Transverse colon (tissue), 4 donors: ENCODE data around the gene KRTAP5-9.

Experiments
- EP300 ChIP-seq: sonication (generic); formaldehyde crosslinking; IDR thresholded peaks from one replicate; pipeline ENCODE4 v1.6.1; 2017; ENCODE audit warnings: antibody characterized with exemption, low read depth
- POLR2A ChIP-seq: fragments of 450-650 bp; IDR thresholded peaks from one replicate; pipeline ENCODE4 v1.6.1; 2016; ENCODE audit warnings: antibody characterized with exemption, mild to moderate bottlenecking, moderate library complexity
- POLR2AphosphoS5 ChIP-seq, 3 donors: sonication (generic); formaldehyde crosslinking; IDR thresholded peaks; one replicate each; pipeline ENCODE4 v1.6.1; 2016; ENCODE audit warnings: antibody characterized with exemption in 3 of 3
- TF ChIP-seq, protein P1 (sequence below), 5 experiments: fragments of 200-600 bp in 3 of 5; fragments of 450-650 bp in 2 of 5; sonication (generic) in 3 of 5; IDR thresholded peaks; 1 replicate in 2 of 5; 2 replicates in 3 of 5; pipeline ENCODE4 v1.5.1; 2016 to 2017; ENCODE audit warnings: antibody characterized with exemption in 5 of 5, inconsistent platforms in 3 of 5, mild to moderate bottlenecking in 2 of 5, moderate library complexity in 1 of 5

DNA sequence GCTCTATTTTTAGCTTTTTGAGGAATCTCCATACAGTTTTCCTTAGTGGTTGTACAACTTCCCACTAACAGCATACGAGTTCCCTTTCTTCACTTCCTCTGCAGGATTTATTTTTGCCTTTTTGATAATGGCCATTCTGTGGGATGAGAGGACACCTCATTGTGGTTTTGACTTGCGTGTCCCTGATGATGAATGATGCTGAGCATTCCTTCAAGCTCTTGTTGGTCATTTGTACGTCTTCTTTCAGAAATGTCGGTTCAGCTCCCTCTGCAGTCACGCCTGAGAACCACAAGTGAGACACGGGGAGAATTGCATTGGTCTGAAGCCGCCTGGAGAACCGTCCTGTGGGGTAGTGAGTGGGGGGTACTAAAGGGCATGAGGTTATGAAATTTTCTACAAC is 15.2 kb downstream of the KRTAP5-9 start:
- TF ChIP-seq, protein P1, sequence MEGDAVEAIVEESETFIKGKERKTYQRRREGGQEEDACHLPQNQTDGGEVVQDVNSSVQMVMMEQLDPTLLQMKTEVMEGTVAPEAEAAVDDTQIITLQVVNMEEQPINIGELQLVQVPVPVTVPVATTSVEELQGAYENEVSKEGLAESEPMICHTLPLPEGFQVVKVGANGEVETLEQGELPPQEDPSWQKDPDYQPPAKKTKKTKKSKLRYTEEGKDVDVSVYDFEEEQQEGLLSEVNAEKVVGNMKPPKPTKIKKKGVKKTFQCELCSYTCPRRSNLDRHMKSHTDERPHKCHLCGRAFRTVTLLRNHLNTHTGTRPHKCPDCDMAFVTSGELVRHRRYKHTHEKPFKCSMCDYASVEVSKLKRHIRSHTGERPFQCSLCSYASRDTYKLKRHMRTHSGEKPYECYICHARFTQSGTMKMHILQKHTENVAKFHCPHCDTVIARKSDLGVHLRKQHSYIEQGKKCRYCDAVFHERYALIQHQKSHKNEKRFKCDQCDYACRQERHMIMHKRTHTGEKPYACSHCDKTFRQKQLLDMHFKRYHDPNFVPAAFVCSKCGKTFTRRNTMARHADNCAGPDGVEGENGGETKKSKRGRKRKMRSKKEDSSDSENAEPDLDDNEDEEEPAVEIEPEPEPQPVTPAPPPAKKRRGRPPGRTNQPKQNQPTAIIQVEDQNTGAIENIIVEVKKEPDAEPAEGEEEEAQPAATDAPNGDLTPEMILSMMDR (IDR thresholded peaks at IDR 0.05): peak in 3 of 5 experiments; percentile 12 to 20 (median 14)
- TF ChIP-seq POLR2A: no peak
- no peak for TF ChIP-seq EP300
- TF ChIP-seq POLR2AphosphoS5 (IDR thresholded peaks at IDR 0.05): no peak
